Stimulated activated CD4-positive, alpha-beta T cell treated with anti-CD3 and anti-CD28 coated beads, Interleukin-1b, Interleukin-23, amount 100 ng/mL, for 24 hours (primary cell): ENCODE measurements around the gene TSPAN4.

ENCODE experiments used
- DNase-seq, 4 experiments: peaks; one replicate each; pipeline ENCODE4 v3.0.0-alpha.2; 2020; ENCODE audit warnings: low read depth in 4 of 4, low spot score in 1 of 4

TSPAN4 gene

GRCh38 chr11:821512-822371 is 20.9 kb upstream of the TSPAN4 start:
- DNase-seq: no peak

- DNase-seq: no peak
Observed at GRCh38 chr11:823441-824291, 19.0 kb upstream of the TSPAN4 start.

GRCh38 chr11:824292-824880 is 18.3 kb upstream of the TSPAN4 start:
- no peak for DNase-seq

GRCh38 chr11:824942-825341 is 17.7 kb upstream of the TSPAN4 start:
- DNase-seq: no peak

GRCh38 chr11:825366-826226 is 17.1 kb upstream of the TSPAN4 start:
- no peak for DNase-seq

- DNase-seq: no peak
Observed at GRCh38 chr11:826227-826621, 16.4 kb upstream of the TSPAN4 start.

- DNase-seq: no peak
Observed at GRCh38 chr11:826836-827145, 15.9 kb upstream of the TSPAN4 start.

- DNase-seq: no peak
Observed at GRCh38 chr11:827146-827896, 15.3 kb upstream of the TSPAN4 start.

GRCh38 chr11:827897-828192 is 14.8 kb upstream of the TSPAN4 start, which contains the start of gene CRACR2B:
CRACR2B (plus strand) TSS chr11:827919; CDS start chr11:828608, 689 bp downstream.
- no peak for DNase-seq

GRCh38 chr11:828506-829175 is 14.0 kb upstream of the TSPAN4 start:
- no peak for DNase-seq

- no peak for DNase-seq
Observed at GRCh38 chr11:829176-829846, 13.3 kb upstream of the TSPAN4 start.

- DNase-seq: no peak
Observed at GRCh38 chr11:829847-830294, 12.8 kb upstream of the TSPAN4 start.

GRCh38 chr11:830295-831117 is 12.1 kb upstream of the TSPAN4 start:
- peak in 1 of 4 experiments; percentile 55 for DNase-seq

- DNase-seq: no peak
Observed at GRCh38 chr11:831118-831864, 11.4 kb upstream of the TSPAN4 start.

GRCh38 chr11:831961-832528 is 10.6 kb upstream of the TSPAN4 start:
- DNase-seq: no peak

- peak in 1 of 4 experiments; percentile 36 for DNase-seq
Observed at GRCh38 chr11:832529-833113, 10.0 kb upstream of the TSPAN4 start, which contains the start of gene CD151. CD151 (plus strand) TSS chr11:832952; CDS start chr11:836070, 3,118 bp downstream.
